ENCODE measurements around the gene CDCA8.
"Not testable (repeated sequence)": the region's sequence is repeated elsewhere in the genome, so short reads cannot be mapped to it uniquely, and the experiment has no call there.

CDCA8 gene

DNA sequence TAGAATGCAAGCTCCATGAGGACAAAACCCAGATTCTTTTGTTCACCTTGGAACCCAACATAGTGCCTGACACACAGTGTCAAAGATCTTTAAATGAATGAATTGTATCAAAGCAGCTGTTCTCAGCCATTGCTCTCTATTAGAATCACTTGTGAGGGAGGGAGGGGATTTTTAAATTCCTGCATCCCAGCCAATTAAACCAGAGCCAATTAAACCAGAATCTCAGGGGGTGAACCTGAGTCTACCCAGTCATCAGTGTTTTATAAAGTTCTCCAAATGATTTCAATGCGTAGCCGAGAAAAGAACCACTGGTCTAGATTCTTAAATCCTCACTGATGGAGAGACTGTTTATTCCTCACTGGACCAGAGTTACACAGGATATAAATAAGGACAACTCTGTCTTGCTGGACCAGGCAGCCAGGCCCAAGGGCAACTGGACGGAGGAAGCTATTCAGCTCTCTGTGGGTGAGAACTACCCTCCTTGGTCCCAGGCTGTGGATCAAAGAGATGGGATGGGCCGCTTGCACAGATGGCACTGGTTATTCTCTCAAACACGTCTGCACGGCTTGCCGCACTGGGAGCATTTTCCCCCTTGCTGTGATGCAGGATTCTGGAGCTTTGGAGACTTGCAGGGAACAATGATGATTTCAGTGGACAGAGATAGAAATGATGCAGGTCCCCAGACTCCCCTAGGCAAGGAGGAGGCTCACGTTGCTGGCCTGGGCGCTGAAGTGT, 20.0 kb upstream of the CDCA8 start:
- DNase-seq (ENCODE audit: low read depth in 1 of 2, low spot score in 1 of 2): no peak

DNA sequence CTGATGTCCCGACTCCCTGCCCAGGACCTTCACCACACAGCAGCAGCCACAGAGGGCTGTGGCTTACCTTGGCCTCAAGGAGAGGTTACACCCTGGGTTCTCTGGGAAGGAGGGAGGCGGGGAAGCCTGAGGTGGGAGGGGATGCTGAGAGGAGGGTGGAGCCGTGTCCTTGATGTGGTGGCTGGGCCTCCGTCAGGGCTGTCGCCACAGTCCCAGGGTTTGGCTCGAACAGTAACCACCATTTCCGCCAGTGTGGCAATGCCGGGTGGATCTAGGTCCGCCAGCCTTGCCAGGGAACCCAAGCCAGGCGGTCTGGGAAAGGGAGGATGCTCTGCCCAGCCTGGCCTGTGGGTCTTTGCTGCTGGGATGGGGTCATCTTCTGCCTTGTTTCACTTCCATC, 18.4 kb upstream of the CDCA8 start:
- DNase-seq (ENCODE audit: low read depth in 1 of 2, low spot score in 1 of 2): no peak

DNA sequence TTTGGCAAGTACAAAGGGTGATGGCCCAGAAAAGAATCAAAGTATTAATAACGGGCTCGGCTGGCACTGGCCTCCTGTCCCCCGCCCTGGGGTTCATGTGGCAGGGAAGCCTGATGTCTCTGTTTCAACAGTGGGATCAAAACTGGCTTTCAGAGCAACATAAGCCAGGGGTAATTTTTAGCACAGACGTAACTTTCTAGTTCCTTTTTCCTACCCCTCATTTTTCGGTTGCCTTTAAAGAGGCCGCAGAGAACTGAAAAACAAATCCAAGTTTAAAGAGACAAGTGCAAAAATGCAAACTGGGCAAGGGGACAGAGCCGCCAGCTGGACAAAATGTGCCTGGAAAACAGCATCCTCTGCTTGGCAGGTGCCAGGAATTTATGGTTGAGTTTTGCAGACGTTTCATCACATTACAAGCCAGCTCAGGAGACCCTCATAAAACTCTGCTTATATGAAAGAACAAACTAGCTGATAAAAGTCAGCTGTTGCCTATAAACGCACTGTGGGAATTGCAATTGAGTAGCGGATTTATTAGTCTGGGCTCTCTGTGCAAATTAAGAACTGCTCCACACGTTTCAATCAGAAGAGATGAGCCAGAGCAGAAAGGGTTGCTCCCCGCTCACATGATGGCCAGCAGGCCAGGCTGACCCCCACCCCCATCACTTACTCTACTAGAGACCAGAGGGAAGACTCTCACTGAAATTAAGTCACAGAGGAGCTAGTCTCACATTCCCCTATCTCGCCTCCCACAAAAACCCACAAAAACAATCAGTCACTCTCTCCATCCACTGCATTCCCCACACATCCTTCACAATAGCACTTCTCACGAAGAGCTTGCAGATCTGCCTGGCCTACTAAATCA, 15.8 kb upstream of the CDCA8 start:
- no peak for DNase-seq (ENCODE audit: low read depth in 1 of 2, low spot score in 1 of 2)

DNA sequence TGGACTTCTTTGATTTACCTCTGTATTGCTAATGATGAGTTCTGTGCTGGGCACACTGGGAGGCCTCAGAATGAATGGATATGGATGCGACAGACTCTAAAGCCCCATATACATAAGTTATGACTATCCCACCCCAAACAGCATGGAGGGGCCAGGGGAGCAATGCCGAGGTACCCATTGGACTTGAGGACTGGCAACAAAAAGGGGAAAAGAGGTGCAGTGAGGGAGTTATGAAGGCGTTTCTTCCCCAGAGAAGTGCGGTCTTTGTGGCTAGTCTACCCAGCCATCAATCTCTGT, 15.2 kb upstream of the CDCA8 start:
- DNase-seq (ENCODE audit: low read depth in 1 of 2, low spot score in 1 of 2): no peak

DNA sequence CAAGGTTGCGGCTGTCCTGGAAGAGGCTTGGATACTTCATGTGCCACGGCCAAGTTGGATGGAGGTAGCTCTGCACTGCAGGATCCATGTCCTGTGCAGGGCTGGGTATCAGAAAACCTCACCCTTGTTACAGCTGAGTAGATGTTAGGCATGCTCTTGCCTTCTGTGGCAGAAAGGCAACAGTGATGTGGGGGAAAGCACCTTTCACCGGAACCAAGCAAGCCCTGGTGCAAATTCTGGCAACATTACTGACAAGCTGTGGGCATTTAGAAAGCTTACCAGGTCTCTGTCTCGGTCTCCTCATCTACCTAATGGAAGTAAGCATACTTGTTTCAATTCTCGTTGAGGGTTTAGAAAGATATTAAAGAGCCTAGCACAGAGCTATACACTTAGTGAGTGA, 14.5 kb upstream of the CDCA8 start:
- DNase-seq (ENCODE audit: low read depth in 1 of 2, low spot score in 1 of 2): no peak

DNA sequence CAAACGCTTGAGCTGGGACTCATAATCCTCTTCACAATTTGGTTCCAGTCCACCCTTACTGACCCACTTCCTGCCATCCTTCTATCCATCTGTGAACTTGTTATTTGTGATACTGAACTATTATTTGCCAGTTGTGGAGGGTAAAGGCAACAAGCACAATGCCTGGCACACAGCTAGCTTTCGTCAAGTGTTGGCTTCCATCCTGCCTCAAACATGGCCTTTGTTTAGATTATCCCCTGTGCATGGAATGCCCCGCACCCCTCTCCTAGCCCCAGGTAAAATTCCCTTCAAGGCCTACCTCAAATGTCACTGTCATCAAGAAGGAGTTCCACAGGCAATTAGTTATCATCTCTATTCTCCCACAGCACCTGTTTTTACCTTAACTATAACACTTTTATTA, 11.4 kb upstream of the CDCA8 start:
- DNase-seq (ENCODE audit: low read depth in 1 of 2, low spot score in 1 of 2): no peak

DNA sequence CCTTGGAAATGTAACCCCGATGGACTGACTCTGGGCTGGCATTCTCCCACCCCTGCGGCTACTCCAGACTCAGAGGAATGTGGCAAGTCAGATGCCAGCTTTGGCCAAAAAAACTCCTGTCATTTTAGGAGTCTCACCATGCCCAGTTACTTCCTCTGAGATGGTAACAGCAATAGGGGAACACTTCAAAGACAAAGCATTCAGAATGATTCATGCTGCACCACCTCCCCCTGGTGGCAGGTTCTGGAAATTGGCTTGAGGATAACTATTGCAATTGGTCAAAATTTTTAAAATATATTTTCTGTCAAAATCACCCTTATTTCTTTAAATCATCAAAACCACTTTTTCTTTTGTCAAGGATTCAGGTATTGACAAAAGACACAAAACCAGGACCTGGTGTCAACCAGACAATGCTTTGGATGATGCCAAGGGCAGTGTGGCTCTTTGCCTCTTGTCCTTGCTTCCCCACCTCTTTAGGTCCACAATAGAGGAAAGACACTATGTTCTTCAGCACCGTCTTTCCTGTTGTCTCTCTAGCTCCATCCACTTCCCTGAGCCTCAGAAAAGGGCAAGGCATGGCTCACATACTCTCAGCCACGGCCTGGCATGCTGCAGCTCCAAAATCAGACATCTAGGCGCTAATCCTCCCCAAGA, 9.9 kb upstream of the CDCA8 start:
- DNase-seq (ENCODE audit: low read depth in 1 of 2, low spot score in 1 of 2): peak; percentile 56 to 69

DNA sequence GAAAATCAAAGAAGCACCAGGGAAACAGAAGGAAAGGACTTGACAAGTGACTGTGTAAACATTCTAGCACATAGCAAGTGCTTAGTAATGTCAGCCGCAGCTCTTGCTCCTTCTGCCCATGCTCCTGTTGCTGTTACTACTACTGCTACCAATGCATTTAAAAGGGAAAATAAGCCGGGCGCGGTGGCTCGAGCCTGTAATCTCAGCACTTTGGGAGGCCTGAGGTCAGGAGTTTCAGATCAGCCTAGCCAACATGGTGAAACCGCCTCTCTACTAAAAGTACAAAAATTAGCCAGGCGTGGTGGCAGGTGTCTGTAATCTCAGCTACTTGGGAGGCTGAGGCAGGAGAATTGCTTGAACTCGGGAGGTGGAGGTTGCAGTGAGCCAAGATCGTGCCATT, 8.1 kb upstream of the CDCA8 start:
- not testable (repeated sequence) for DNase-seq (ENCODE audit: low read depth in 1 of 2, low spot score in 1 of 2)

DNA sequence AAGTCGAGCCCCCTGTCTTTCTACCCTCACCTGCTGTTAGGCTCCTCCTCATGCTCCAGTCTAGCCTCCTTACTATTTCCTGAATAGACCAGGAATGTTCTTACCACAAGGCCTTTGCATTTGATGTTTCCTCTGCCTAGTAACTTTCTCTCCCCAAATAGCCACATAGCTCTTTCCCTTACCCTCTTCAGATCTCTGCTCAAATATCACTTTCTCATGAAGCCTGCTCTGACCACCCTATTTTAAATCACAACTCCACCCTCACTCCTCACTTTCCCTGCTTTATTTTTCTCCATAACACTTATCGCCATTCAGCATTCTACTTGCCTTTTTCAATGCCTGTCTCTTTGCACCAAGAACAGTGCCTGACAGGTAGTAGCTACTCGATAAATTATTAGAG, 6.6 kb upstream of the CDCA8 start:
- DNase-seq (ENCODE audit: low read depth in 1 of 2, low spot score in 1 of 2): no peak

DNA sequence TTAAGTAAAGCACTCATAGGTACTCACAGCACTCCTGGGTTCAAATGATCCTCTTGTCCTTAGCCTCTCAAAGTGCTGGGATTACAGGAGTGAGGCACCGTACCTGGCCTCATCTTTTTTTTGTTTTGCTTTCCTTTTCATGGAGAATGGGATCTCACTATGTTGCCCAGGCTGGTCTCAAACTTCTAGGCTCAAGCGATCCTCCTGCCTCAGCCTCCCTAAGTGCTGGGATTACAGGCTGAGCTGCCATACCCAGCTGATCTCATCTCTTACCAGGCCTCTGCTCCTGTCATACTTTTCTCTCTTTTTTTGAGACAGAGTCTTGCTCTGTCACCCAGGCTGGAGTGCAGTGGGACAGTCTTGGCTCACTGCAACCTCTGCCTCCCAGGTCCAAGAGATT, 4.6 kb upstream of the CDCA8 start:
- DNase-seq (ENCODE audit: low read depth in 1 of 2, low spot score in 1 of 2): not testable (repeated sequence)

DNA sequence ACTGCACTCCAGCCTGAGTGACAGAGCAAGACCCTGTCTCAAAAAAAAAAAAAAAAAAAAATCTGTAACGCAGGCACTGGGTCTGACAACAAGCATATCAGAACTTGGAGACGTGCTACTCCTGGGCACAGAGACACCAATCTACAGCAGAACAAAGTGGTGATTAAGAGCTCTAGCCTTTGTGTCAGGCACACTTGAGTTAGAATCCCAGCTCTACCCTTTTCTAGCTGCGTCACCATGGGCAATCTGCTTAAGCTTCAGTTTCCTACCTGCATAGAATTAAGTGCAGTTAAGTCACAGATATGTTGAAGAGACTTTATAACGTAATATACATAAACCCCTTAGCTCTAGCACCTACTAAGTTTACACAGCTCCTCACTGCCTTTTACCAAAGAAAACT, 3.4 kb upstream of the CDCA8 start:
- DNase-seq (ENCODE audit: low read depth in 1 of 2, low spot score in 1 of 2): no peak

DNA sequence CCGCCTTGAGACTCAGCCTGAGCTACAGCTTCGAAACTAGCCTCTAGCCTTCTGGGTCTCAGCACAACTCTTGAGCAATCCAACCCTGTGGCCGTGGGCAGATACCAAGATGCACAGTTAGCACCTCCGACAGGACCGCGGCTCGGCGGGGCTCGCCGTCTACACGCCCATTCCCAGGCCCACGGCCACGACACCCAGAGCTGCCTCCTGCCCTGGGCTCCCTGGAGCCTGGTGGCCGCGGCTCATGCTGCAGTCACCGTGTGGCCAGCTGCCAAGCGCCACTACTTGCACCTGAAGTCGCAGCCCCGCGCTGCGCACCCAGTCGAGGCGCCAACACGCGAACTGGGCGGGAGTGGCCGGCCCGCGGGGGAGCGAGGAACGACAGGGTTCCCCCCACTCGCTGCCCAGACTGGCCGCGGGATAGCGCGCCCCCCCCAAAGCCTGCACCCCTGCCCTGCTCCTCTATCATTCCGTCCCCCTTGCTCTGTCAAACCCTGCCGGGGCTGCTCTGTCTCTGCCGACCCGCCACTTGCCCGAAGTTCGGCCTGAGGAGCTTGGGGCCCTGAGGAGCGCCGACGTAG, 729 bp upstream of the CDCA8 start:
- DNase-seq (ENCODE audit: low read depth in 1 of 2, low spot score in 1 of 2): no peak

DNA sequence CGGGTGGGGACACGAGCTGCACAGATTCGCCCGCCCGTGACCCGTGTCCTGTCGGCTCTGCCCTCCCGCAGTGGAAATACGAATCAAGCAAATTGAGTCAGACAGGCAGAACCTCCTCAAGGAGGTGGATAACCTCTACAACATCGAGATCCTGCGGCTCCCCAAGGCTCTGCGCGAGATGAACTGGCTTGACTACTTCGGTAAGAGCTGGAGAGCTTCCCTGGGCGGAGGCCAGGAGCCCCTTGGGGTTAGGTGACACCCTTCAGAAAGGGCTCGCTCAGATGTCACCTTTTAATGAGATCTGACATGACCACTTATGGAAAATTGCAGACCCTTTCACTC, 489 bp downstream of the CDCA8 start:
- DNase-seq (ENCODE audit: low read depth in 1 of 2, low spot score in 1 of 2): no peak

DNA sequence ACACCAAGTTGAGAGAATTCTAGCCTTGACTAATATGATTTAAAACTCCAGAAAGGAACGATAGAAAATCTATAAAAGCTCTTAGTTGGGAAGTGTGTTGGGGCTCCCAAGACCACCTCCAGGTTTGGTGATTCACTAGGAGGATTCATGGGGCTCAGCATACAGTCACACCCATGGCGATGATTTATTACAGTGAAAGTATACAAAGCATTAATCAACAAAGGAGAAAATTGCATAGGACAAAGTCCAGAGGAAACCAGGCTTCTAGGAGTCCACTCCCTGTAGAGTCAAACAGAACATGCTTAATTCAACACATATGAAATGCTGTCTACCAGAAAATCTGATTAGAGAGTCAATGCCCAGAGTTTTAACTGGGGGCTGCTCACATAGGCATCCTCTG, 4.8 kb downstream of the CDCA8 start:
- DNase-seq (ENCODE audit: low read depth in 1 of 2, low spot score in 1 of 2): no peak

DNA sequence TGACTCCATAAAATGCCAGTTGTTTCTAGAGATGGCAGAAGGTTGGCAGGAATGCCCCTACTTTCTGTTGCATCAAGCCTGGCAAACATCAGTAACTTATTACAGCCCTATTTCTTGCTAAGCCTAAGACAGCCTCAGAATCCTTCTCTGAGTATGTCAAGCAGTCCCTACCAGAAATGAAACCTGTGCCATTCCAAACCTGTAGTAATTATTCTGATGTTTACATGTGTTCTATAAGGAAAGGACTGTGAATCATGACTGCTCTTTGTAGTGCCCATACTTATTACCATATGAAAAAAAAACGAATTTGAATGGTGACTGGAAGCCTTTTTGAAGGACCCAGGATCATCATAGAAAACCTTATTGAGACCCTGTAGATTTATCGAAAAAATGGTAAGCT, 5.4 kb downstream of the CDCA8 start:
- DNase-seq (ENCODE audit: low read depth in 1 of 2, low spot score in 1 of 2): no peak

DNA sequence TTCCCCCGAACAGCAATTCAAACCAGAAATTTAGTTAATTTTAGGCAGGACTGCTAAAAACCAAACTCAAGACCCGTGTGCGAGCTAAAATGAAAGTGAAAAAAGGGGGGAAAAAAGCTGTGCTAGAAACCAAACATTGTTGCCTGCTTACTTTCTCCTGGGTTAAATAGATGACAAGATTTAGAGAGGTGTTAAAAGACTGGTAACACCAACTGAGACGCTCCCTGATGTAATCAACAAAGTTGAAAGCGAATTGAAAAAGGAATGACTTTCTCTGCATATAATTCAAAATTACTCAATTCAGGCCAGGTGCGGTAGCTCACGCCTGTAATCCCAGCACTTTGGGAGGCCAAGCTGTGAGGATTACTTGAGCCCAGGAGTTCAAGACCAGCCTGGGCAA, 6.8 kb downstream of the CDCA8 start:
- no peak for DNase-seq (ENCODE audit: low read depth in 1 of 2, low spot score in 1 of 2)

DNA sequence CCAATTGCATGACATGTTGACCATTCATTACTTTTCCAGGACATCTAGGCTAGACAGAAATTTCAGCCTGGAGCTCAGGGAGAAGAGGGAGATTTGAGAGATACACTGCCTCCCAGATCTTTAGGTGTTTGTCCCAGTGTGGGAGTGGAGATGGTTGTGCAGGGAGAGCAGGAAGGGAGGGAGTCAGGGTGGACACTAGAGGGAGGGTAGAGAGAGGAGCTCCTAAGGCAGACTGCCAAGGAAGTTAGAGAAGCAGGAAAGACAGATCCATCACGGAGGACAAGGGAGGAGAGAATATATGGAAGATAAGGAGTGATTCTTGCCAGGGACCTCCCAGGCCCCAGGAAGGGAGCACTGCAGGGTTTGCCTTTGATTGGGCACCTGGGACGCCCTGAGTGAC, 8.7 kb downstream of the CDCA8 start:
- no peak for DNase-seq (ENCODE audit: low read depth in 1 of 2, low spot score in 1 of 2)

DNA sequence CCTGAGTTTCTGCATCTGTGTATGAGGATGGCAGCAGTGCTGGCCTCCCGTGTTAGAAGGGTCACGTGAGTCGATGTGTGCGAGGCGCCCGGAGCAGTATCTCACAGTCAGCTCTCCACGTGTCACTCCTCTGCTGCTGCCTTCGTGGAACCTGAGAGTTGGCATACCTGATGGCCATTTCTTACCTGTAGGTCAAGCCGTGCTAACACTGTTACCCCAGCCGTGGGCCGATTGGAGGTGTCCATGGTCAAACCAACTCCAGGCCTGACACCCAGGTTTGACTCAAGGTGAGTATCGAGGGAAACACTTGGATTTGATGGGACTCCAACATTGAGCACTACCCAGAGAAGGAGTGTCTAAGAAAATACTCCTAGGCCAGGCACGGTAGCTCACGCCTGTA, 10.7 kb downstream of the CDCA8 start:
- no peak for DNase-seq (ENCODE audit: low read depth in 1 of 2, low spot score in 1 of 2)

DNA sequence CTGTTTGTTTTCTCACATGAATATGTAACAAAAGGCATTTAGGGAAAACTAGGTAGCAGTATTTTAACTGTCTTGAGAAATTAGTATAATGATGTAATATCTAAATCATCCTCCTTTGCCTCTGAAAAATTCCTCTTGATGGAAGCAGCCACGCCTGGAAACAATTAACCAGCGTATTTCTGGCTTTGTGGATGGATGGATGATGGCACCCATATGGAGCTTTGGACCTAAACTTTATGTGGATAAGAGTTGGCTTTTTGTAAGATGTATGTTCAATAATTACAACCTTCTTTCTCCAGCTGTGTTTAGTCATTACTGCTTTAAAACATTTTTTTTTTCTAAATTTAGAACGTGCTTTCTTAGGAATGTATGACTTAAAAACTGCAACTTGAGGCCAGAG, 12.7 kb downstream of the CDCA8 start:
- DNase-seq (ENCODE audit: low read depth in 1 of 2, low spot score in 1 of 2): no peak

DNA sequence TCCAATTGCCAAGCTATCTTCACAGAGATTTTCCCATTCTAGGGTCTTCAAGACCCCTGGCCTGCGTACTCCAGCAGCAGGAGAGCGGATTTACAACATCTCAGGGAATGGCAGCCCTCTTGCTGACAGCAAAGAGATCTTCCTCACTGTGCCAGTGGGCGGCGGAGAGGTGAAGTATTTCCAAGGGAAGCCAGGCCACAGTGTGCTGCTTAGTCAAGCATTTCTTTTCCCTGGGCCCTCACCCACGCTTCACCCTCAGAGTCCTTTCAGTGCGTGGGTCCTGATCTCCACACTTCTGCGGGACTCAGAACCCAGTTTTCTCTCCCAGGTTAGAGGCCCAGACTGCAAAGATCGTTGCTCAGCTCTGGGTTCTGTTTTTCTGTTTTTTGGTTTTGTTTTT, 13.1 kb downstream of the CDCA8 start:
- no peak for DNase-seq (ENCODE audit: low read depth in 1 of 2, low spot score in 1 of 2)

DNA sequence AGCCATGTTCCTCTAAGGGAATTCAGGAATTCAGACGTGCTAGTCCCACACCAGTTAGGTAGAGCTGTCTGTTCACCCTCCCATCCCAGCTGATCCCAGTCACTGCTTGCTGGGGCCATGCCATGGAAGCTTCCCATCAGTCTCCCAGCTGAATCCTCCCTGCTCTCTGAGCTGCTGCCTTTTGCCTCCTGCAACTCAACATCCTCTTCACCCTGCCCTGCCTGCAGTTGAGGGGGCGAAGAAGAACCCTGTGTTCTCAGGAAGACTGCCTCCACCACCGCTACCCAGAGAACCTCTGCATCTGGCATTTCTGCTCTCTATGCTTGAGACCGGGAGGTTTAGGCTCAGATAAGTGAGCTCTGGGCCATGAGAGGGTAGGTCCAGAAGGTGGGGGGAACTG, 16.2 kb downstream of the CDCA8 start:
- no peak for DNase-seq (ENCODE audit: low read depth in 1 of 2, low spot score in 1 of 2)

DNA sequence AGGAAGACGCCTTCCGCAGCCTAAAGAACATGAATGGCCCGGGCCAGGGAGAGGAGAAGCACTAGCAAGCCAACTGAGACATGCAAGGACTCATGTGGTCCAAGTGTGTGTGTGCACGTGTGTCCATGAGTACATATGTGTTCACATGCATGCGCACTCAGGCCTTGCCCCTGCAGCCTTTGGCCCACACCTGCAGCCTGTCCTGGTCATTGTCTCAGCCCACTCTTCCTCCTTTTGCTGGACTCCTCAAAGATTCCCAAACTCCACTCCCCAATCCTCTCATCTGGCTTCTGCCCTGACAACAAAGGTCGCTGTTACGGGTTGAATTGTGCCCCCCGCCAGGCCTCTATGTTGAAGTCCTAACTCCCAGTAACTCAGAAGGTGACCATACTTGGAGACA, 21.9 kb downstream of the CDCA8 start:
- DNase-seq (ENCODE audit: low read depth in 1 of 2, low spot score in 1 of 2): no peak

Data from stimulated activated CD4-positive, alpha-beta T cell treated with anti-CD3 and anti-CD28 coated beads, Interleukin-15, amount 100 ng/mL, for 1 hour (primary cell).